Ascending aorta (tissue), 2 donors: Measurements from ENCODE around the gene ZFP2. TPM values are rescaled to one million over a fixed set of nuclear protein-coding genes. Genes with fewer than 3 reads are reported as not detected.

Experiments
- DNase-seq, 2 donors: peaks; one replicate each; pipeline ENCODE4 v3.0.0-alpha.2; 2019; ENCODE audit warnings: low spot score in 2 of 2
- H3K27ac ChIP-seq, 2 donors: fragments of 200-600 bp; sonication (generic); one replicate each; pipeline ENCODE4 v1.5.1; 2016 to 2017; ENCODE audit warnings: mild to moderate bottlenecking in 1 of 2
- H3K27me3 ChIP-seq: fragments of 200-600 bp; sonication (generic); one replicate; pipeline ENCODE4 v1.5.1; 2017
- H3K36me3 ChIP-seq, 2 donors: fragments of 200-600 bp; sonication (generic); one replicate each; pipeline ENCODE4 v1.5.1; 2016
- H3K4me1 ChIP-seq, 2 donors: fragments of 200-600 bp; sonication (generic); one replicate each; pipeline ENCODE4 v1.5.1; 2016 to 2017; ENCODE audit warnings: mild to moderate bottlenecking in 1 of 2
- H3K4me3 ChIP-seq, 2 donors: fragments of 200-600 bp; sonication (generic); one replicate each; pipeline ENCODE4 v1.5.1; 2016 to 2017; ENCODE audit warnings: mild to moderate bottlenecking in 1 of 2
- H3K9me3 ChIP-seq, 2 donors: fragments of 200-600 bp; sonication (generic); one replicate each; pipeline ENCODE4 v1.5.1; 2016
- intact Hi-C: fragments of 100-400 bp; cut with DNase I; formaldehyde crosslinking; loops from one replicate; pipeline ENCODE4 v1.15.1; 2023
- total RNA-seq: library from RNA; depleted of rRNA; stranded (reverse); fragments of >200 nt; gene quantifications from one replicate; pipeline ENCODE4 v1.1.0, GENCODE V29; 2016
- TF ChIP-seq, protein P1 (sequence below), 3 experiments: fragments of 200-600 bp in 2 of 3; fragments of 450-650 bp in 1 of 3; sonication (generic) in 2 of 3; IDR thresholded peaks; one replicate each; pipeline ENCODE4 v1.5.1; 2016 to 2019; ENCODE audit warnings: antibody characterized with exemption in 3 of 3, mild to moderate bottlenecking in 1 of 3, moderate library complexity in 1 of 3

The ZFP2 gene
- total RNA-seq, 1 donor from 2014 or later = 0.75 TPM

DNA sequence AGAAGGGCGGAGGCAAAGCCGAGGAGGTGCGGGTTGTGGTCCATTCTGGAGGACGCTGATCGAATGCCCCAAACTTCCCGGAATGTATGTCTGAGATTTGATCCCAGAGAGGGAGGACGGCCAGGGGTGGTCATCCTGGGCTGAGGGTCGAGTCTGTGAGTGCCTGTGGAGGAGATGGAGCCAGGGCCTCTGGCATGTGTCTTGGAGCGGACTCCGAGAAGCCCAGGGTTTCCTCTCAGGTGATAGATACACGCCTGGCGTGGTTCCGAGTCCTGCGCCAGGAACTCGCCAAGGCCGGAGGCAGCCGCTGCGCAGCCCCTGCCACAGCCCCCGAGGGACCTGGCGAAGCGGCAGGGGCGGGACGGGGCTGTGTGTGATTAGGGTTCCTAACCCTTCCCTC, 45.6 kb downstream of the ZFP2 start:
- Histone ChIP-seq H3K27ac (peak overlapping the region; percentile 41 to 73), H3K9me3 (peaks cover 30 to 49% of the 10 kb centered on the region in 2 donors), H3K27me3 (no peaks in the 10 kb centered on the region), H3K4me3 (peak overlapping the region; percentile 62 to 74), H3K4me1 (peaks cover 0 to 4% of the 10 kb centered on the region in 2 donors), H3K36me3 (peaks cover 0 to 8% of the 10 kb centered on the region in 2 donors)
- DNase-seq = no peak
- TF ChIP-seq, protein P1, sequence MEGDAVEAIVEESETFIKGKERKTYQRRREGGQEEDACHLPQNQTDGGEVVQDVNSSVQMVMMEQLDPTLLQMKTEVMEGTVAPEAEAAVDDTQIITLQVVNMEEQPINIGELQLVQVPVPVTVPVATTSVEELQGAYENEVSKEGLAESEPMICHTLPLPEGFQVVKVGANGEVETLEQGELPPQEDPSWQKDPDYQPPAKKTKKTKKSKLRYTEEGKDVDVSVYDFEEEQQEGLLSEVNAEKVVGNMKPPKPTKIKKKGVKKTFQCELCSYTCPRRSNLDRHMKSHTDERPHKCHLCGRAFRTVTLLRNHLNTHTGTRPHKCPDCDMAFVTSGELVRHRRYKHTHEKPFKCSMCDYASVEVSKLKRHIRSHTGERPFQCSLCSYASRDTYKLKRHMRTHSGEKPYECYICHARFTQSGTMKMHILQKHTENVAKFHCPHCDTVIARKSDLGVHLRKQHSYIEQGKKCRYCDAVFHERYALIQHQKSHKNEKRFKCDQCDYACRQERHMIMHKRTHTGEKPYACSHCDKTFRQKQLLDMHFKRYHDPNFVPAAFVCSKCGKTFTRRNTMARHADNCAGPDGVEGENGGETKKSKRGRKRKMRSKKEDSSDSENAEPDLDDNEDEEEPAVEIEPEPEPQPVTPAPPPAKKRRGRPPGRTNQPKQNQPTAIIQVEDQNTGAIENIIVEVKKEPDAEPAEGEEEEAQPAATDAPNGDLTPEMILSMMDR (IDR thresholded peaks at IDR 0.05) = no peak
- intact Hi-C loops = loop anchor here (2.0 to 10.0 kb wide), 3 partner anchors 83 to 123 kb away; partner anchors contain the start of genes ZNF354B and ZNF354C

DNA sequence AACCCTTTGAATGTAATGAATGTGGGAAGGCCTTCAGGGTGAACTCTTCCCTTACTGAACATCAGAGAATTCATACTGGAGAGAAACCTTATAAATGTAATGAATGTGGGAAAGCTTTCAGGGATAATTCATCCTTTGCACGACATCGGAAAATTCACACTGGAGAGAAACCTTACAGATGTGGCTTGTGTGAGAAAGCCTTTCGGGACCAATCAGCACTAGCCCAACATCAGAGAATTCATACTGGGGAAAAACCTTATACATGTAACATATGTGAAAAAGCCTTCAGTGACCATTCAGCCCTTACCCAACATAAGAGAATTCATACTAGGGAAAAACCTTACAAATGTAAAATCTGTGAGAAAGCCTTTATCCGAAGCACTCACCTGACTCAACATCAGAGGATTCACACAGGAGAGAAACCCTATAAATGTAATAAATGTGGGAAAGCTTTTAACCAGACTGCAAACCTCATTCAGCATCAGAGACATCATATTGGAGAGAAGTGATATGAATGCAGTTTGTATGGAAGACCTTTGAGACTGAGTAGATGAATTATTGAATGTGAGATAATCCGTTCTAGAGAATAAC, 69.8 kb downstream of the ZFP2 start:
- Histone ChIP-seq H3K27ac (no peak overlapping the region), H3K36me3 (peaks cover 12 to 47% of the 10 kb centered on the region in 2 donors), H3K4me3 (no peak overlapping the region), H3K27me3 (no peaks in the 10 kb centered on the region), H3K9me3 (peaks cover 57 to 100% of the 10 kb centered on the region in 2 donors), H3K4me1 (no peaks in the 10 kb centered on the region)
- intact Hi-C loops = no loop called here
- DNase-seq = no peak
- TF ChIP-seq, protein P1 (IDR thresholded peaks at IDR 0.05) = no peak

DNA sequence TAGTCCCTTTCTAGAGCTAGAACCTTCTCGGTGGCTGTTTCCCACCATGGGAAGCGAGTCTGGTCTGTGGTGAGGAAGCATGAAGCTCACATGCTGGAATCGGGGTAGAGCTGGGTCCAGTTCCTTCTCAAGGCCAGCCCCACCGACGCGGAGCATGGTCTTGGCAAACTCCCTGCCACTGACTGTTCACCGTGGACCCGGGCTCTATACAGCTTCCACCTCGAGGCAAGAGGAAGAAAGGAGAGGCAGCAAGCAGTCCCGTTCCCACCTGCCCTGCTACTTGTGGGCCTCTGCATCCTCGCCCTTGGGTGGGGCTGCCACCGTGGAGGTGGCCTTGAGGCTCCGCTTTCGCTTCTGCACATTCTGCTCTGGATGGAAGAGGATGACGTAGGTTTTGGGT, 85.7 kb downstream of the ZFP2 start:
- intact Hi-C loops = no loop called here
- H3K4me1 ChIP-seq = no peaks in the 10 kb centered on the region
- no peak for DNase-seq

More for the DNA sequence above, 85.7 kb downstream of the ZFP2 start:
- H3K27me3 ChIP-seq = no peaks in the 10 kb centered on the region
- H3K27ac ChIP-seq = no peak overlapping the region
- H3K4me3 ChIP-seq = no peak overlapping the region
- H3K36me3 ChIP-seq = peaks cover 0 to 15% of the 10 kb centered on the region in 2 donors
- H3K9me3 ChIP-seq = peaks cover 57 to 95% of the 10 kb centered on the region in 2 donors
- TF ChIP-seq, protein P1 (IDR thresholded peaks at IDR 0.05) = no peak

Other genes with a start within 250 kb of the ZFP2 start
- gene ZNF354A, start 165.3 kb upstream of the ZFP2 start, total RNA-seq = 1.2 TPM
- 8.3 TPM for gene ZNF354B, start 36.0 kb upstream of the ZFP2 start, total RNA-seq
- gene ZNF454, start 45.3 kb downstream of the ZFP2 start, total RNA-seq = 2.8 TPM
- gene GRM6, start 99.4 kb downstream of the ZFP2 start, total RNA-seq = not detected
- gene ZNF879, start 127.9 kb downstream of the ZFP2 start, total RNA-seq = 38.8 TPM
- 3.0 TPM for gene ZNF354C, start 164.5 kb downstream of the ZFP2 start, total RNA-seq